Nephron (organoid): ENCODE results near the gene SCAF1.
"Not testable (repeated sequence)": the region's sequence is repeated elsewhere in the genome, so short reads cannot be mapped to it uniquely, and the experiment has no call there.

ENCODE experiments used
- H3K27ac Mint-ChIP-seq, 3 experiments: 2 replicates each; pipeline ENCODE4 v1.8.0; 2020; ENCODE audit warnings: mixed read lengths in 3 of 3, mild to moderate bottlenecking in 2 of 3, moderate library complexity in 1 of 3
- H3K27me3 Mint-ChIP-seq: 2 replicates; pipeline ENCODE4 v1.8.0; 2021; ENCODE audit warnings: low read depth, mild to moderate bottlenecking, moderate library complexity, mixed read lengths
- H3K36me3 Mint-ChIP-seq: 2 replicates; pipeline ENCODE4 v1.8.0; 2020; ENCODE audit warnings: low read depth, mixed read lengths
- H3K4me1 Mint-ChIP-seq: 2 replicates; pipeline ENCODE4 v1.8.0; 2020; ENCODE audit warnings: mixed read lengths
- H3K4me3 Mint-ChIP-seq, 3 experiments: 2 replicates each; pipeline ENCODE4 v1.8.0; 2020; ENCODE audit warnings: mild to moderate bottlenecking in 3 of 3, mixed read lengths in 3 of 3, moderate library complexity in 2 of 3
- H3K9me3 Mint-ChIP-seq: 2 replicates; pipeline ENCODE4 v1.8.0; 2020; ENCODE audit warnings: mixed read lengths
- CTCF ChIP-seq, 3 experiments: fragments of 200-600 bp; sonication (generic); IDR thresholded peaks; one replicate each; pipeline ENCODE4 v1.5.0; 2021; ENCODE audit warnings: antibody characterized with exemption in 3 of 3; ENCODE audit not compliant: unreplicated experiment in 3 of 3

Gene SCAF1

GRCh38 chr19:49613374-49613773 lies 28.6 kb upstream of the SCAF1 start:
- H3K4me1 Mint-ChIP-seq, result no peaks in the 10 kb centered on the region
- peaks cover 67% of the 10 kb centered on the region for H3K36me3 Mint-ChIP-seq
- H3K9me3 Mint-ChIP-seq, result no peaks in the 10 kb centered on the region
- no peak for TF ChIP-seq CTCF (IDR thresholded peaks at IDR 0.05; ENCODE audit: unreplicated experiment in 3 of 3)
- no peaks in the 10 kb centered on the region for H3K27me3 Mint-ChIP-seq
- no peak overlapping the region for H3K4me3 Mint-ChIP-seq
- no peak overlapping the region for H3K27ac Mint-ChIP-seq

- Mint-ChIP-seq H3K9me3 (no peaks in the 10 kb centered on the region), H3K27ac (peak overlapping the region in 1 of 3 experiments; percentile 30), H3K4me3 (no peak overlapping the region), H3K4me1 (no peaks in the 10 kb centered on the region), H3K27me3 (no peaks in the 10 kb centered on the region), H3K36me3 (peaks cover 68% of the 10 kb centered on the region)
- no peak for TF ChIP-seq CTCF (IDR thresholded peaks at IDR 0.05; ENCODE audit: unreplicated experiment in 3 of 3)
These were observed 27.7 kb upstream of the SCAF1 start for GRCh38 chr19:49614096-49614833.

GRCh38 chr19:49615861-49616260 lies 26.1 kb upstream of the SCAF1 start:
- Mint-ChIP-seq H3K9me3 (no peaks in the 10 kb centered on the region), H3K27me3 (no peaks in the 10 kb centered on the region), H3K4me1 (no peaks in the 10 kb centered on the region), H3K4me3 (no peak overlapping the region), H3K27ac (no peak overlapping the region), H3K36me3 (peaks cover 61% of the 10 kb centered on the region)
- no peak for TF ChIP-seq CTCF (IDR thresholded peaks at IDR 0.05; ENCODE audit: unreplicated experiment in 3 of 3)

- H3K27ac Mint-ChIP-seq, result no peak overlapping the region
- H3K4me1 Mint-ChIP-seq, result no peaks in the 10 kb centered on the region
- no peak for TF ChIP-seq CTCF (IDR thresholded peaks at IDR 0.05; ENCODE audit: unreplicated experiment in 3 of 3)
- no peaks in the 10 kb centered on the region for H3K27me3 Mint-ChIP-seq
- no peak overlapping the region for H3K4me3 Mint-ChIP-seq
- H3K9me3 Mint-ChIP-seq, result no peaks in the 10 kb centered on the region
- peaks cover 65% of the 10 kb centered on the region for H3K36me3 Mint-ChIP-seq
These were observed 25.5 kb upstream of the SCAF1 start for GRCh38 chr19:49616532-49616931.

- H3K36me3 Mint-ChIP-seq, result peaks cover 69% of the 10 kb centered on the region
- H3K4me1 Mint-ChIP-seq, result no peaks in the 10 kb centered on the region
- H3K9me3 Mint-ChIP-seq, result no peaks in the 10 kb centered on the region
- no peak for TF ChIP-seq CTCF (IDR thresholded peaks at IDR 0.05; ENCODE audit: unreplicated experiment in 3 of 3)
- H3K27ac Mint-ChIP-seq, result no peak overlapping the region
- H3K4me3 Mint-ChIP-seq, result no peak overlapping the region
- no peaks in the 10 kb centered on the region for H3K27me3 Mint-ChIP-seq
These were observed 25.1 kb upstream of the SCAF1 start for GRCh38 chr19:49616945-49617344.

GRCh38 chr19:49617860-49618259 lies 24.1 kb upstream of the SCAF1 start:
- H3K27me3 Mint-ChIP-seq, H3K4me1 Mint-ChIP-seq, H3K4me3 Mint-ChIP-seq, H3K27ac Mint-ChIP-seq, H3K9me3 Mint-ChIP-seq: not testable (repeated sequence)
- peaks cover 71% of the 10 kb centered on the region for H3K36me3 Mint-ChIP-seq
